H1 (cell line): Measurements from ENCODE around the gene GATB. TPM values are rescaled to one million over a fixed set of nuclear protein-coding genes. Genes with fewer than 3 reads are reported as not detected.

ENCODE experiments used
- BRCA1 ChIP-seq: IDR thresholded peaks from 2 replicates; pipeline ENCODE4 v1.6.1; 2012; ENCODE audit warnings: low read depth, low read length, improper control_type of control experiment
- CHD1 ChIP-seq: IDR thresholded peaks from 2 replicates; pipeline ENCODE4 v1.6.1; 2012; ENCODE audit warnings: low read depth, low read length, improper control_type of control experiment
- CHD7 ChIP-seq: fragments of 300-600 bp; sonication (generic); IDR thresholded peaks from 2 replicates; pipeline ENCODE4 v1.7.1; 2012; ENCODE audit warnings: low read length, moderate library complexity, mild to moderate bottlenecking, inconsistent platforms; ENCODE audit not compliant: insufficient replicate concordance
- EGR1 ChIP-seq: IDR thresholded peaks from 2 replicates; pipeline ENCODE4 v1.6.1; 2011; ENCODE audit warnings: low read depth, low read length, borderline replicate concordance
- GTF2F1 ChIP-seq: IDR thresholded peaks from 2 replicates; pipeline ENCODE4 v1.6.1; 2012; ENCODE audit warnings: low read depth, low read length, improper control_type of control experiment, borderline replicate concordance
- KDM5A ChIP-seq: fragments of 200-600 bp; IDR thresholded peaks from 2 replicates; pipeline ENCODE4 v1.7.1; 2012; ENCODE audit warnings: mild to moderate bottlenecking, low read length, inconsistent platforms, mixed read lengths
- PHF8 ChIP-seq: fragments of 200-600 bp; sonication (generic); conservative IDR thresholded peaks from 2 replicates; pipeline ENCODE4 v1.7.1; 2012; ENCODE audit warnings: low read depth, mild to moderate bottlenecking, inconsistent platforms, low read length, moderate library complexity
- RAD21 ChIP-seq, 2 experiments: IDR thresholded peaks in 1 of 2; conservative IDR thresholded peaks in 1 of 2; 2 replicates each; pipeline ENCODE4 v1.6.1; 2011; ENCODE audit warnings: low read depth in 2 of 2, low read length in 2 of 2, improper control_type of control experiment in 1 of 2, inconsistent platforms in 1 of 2, mild to moderate bottlenecking in 1 of 2, moderate library complexity in 1 of 2
- SP4 ChIP-seq: IDR thresholded peaks from 2 replicates; pipeline ENCODE4 v1.6.1; 2012; ENCODE audit warnings: low read length, inconsistent platforms
- TBP ChIP-seq: IDR thresholded peaks from 2 replicates; pipeline ENCODE4 v1.6.1; 2011; ENCODE audit warnings: low read depth, low read length, improper control_type of control experiment
- polyA plus RNA-seq, 7 experiments: library from polyadenylated mRNA; depleted of rRNA in 3 of 7; stranded (reverse) in 5 of 7; unstranded in 2 of 7; fragments of >200 nt in 5 of 7; fragments of 200-250 nt in 2 of 7; gene quantifications; 1 replicate in 5 of 7; 2 replicates in 1 of 7; 4 replicates in 1 of 7; pipeline versions ENCODE4 v1.2.1 to v1.2.3, GENCODE V29; 2011 to 2013; ENCODE audit warnings: missing spikeins in 2 of 7, mixed read lengths in 2 of 7
- total RNA-seq: library from RNA; stranded (reverse); fragmentation: NEBNext Ultra II Directional; extraction: Animal tissue kit (Norgen Biotek cat#: 25700); gene quantifications from 2 replicates; pipeline ENCODE4 v1.2.1, GENCODE V29; 2021

The GATB gene
- total and polyA plus RNA-seq, 2 of the 8 experiments (the other 6 are each of a cell fraction or from before 2014, with no cell fraction given), result 15.3 to 18.0 TPM

GRCh38 chr4:151796106-151796505 is 35.3 kb upstream of the GATB start (continued):
- no peak for TF ChIP-seq CHD7
- no peak for TF ChIP-seq KDM5A
- TF ChIP-seq GTF2F1, result no peak
- TF ChIP-seq RAD21 (IDR thresholded peaks at IDR 0.05 in 1 of 2, conservative IDR thresholded peaks at IDR 0.05 in 1 of 2; ENCODE audit: low read depth in 2 of 2, low read length in 2 of 2), result no peak
- no peak for TF ChIP-seq TBP
- TF ChIP-seq CHD1, result no peak
- TF ChIP-seq BRCA1, result no peak
- TF ChIP-seq EGR1, result no peak
- no peak for TF ChIP-seq PHF8
- no peak for TF ChIP-seq SP4
